Thoracic aorta (tissue), 2 donors: Measurements from ENCODE around the gene INKA1. TPM values are rescaled to one million over a fixed set of nuclear protein-coding genes. Genes with fewer than 3 reads are reported as not detected.
"Not testable (repeated sequence)": the region's sequence is repeated elsewhere in the genome, so short reads cannot be mapped to it uniquely, and the experiment has no call there.

ENCODE experiments used
- ATAC-seq: fragments of 150-250 bp; one replicate; pipeline ENCODE4 v1.8.0; 2017; ENCODE audit warnings: low read depth; ENCODE audit not compliant: insufficient number of reproducible peaks, low FRiP score
- DNase-seq: peaks from one replicate; pipeline ENCODE4 v3.0.0-alpha.2; 2020; ENCODE audit warnings: low spot score
- H3K27ac ChIP-seq, 2 donors: fragments of 200-600 bp; sonication (generic); 1 replicate in 1 of 2; 2 replicates in 1 of 2; pipeline ENCODE4 v1.5.1; 2016; ENCODE audit warnings: mild to moderate bottlenecking in 2 of 2, moderate library complexity in 2 of 2
- H3K27me3 ChIP-seq: fragments of 200-600 bp; sonication (generic); replicated peaks from 2 replicates; pipeline ENCODE4 v1.6.0; 2016; ENCODE audit warnings: mild to moderate bottlenecking; ENCODE audit not compliant: insufficient read depth
- H3K36me3 ChIP-seq: fragments of 200-600 bp; sonication (generic); one replicate; pipeline ENCODE4 v1.5.1; 2016
- H3K4me1 ChIP-seq, 2 donors: fragments of 200-600 bp; sonication (generic); 1 replicate in 1 of 2; 2 replicates in 1 of 2; pipeline versions ENCODE4 v1.5.1 to v1.6.0; 2016; ENCODE audit warnings: low read depth in 2 of 2, mild to moderate bottlenecking in 1 of 2; ENCODE audit not compliant: control insufficient read depth in 1 of 2
- H3K4me3 ChIP-seq: fragments of 200-600 bp; sonication (generic); 2 replicates; pipeline ENCODE4 v1.5.1; 2016; ENCODE audit warnings: mild to moderate bottlenecking
- H3K9me3 ChIP-seq: fragments of 200-600 bp; sonication (generic); 2 replicates; pipeline ENCODE4 v1.5.1; 2016
- total RNA-seq, 2 donors: library from RNA; depleted of rRNA; stranded (reverse); fragments of >200 nt; gene quantifications; one replicate each; pipeline versions ENCODE4 v1.1.0 to v1.2.3, GENCODE V29; 2016
- TF ChIP-seq, protein P1 (sequence below): fragments of 200-600 bp; sonication (generic); IDR thresholded peaks from one replicate; pipeline ENCODE4 v1.5.1; 2019; ENCODE audit warnings: antibody characterized with exemption

INKA1 gene
- total RNA-seq, 2 donors from 2014 or later = 6.4 to 9.2 TPM

DNA sequence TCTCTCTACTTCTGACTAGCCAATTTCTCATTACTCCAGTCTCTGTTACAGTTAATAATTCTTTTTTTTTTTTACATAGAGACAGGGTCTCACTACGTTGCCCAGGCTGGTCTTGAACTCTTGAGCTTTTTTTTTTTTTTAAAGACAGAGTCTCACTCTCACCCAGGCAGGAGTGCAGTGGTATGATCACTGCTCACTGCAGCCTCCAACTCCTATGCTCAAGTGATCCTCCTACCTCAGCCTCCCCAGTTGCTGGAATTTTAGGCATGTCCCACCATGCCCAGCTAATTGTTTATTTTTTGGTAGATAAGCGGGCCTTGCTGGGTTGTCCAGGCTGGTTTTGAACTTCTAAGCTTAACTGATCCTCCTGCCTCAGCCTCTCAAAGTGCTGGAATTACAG lies 30.4 kb upstream of the INKA1 start:
- TF ChIP-seq, protein P1, sequence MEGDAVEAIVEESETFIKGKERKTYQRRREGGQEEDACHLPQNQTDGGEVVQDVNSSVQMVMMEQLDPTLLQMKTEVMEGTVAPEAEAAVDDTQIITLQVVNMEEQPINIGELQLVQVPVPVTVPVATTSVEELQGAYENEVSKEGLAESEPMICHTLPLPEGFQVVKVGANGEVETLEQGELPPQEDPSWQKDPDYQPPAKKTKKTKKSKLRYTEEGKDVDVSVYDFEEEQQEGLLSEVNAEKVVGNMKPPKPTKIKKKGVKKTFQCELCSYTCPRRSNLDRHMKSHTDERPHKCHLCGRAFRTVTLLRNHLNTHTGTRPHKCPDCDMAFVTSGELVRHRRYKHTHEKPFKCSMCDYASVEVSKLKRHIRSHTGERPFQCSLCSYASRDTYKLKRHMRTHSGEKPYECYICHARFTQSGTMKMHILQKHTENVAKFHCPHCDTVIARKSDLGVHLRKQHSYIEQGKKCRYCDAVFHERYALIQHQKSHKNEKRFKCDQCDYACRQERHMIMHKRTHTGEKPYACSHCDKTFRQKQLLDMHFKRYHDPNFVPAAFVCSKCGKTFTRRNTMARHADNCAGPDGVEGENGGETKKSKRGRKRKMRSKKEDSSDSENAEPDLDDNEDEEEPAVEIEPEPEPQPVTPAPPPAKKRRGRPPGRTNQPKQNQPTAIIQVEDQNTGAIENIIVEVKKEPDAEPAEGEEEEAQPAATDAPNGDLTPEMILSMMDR = no peak
- Histone ChIP-seq H3K4me1 (peaks cover 7% of the 10 kb centered on the region in 2 donors), H3K36me3 (no peaks in the 10 kb centered on the region), H3K27me3 (no peaks in the 10 kb centered on the region), H3K4me3 (no peak overlapping the region), H3K9me3 (no peaks in the 10 kb centered on the region), H3K27ac (no peak overlapping the region)
- DNase-seq = no peak
- ATAC-seq = no peak

DNA sequence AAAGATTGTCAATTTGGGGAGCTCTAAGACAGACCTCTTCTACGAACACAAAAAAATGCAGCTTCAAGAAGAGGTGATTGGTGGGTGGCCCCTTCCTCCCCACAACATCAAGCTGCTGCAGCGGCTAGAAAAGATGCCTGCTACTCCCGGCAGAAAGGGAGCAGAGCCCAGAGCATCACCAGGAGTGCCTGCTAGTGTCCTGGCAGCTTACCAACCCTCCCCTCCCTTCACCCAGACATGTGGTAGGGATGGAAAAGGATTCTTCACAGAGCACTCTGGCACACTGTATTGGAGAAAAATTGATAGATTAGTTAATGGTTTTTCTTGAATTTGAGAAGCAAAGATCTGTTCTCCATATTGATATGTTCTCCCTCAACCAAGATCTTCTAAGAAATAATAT lies 27.5 kb upstream of the INKA1 start:
- no peaks in the 10 kb centered on the region for H3K9me3 ChIP-seq
- peaks cover 10 to 14% of the 10 kb centered on the region in 2 donors for H3K4me1 ChIP-seq
- H3K27ac ChIP-seq = no peak overlapping the region
- H3K4me3 ChIP-seq = no peak overlapping the region
- TF ChIP-seq, protein P1 = no peak
- DNase-seq = no peak
- H3K36me3 ChIP-seq = no peaks in the 10 kb centered on the region
- ATAC-seq = no peak
- H3K27me3 ChIP-seq = no peaks in the 10 kb centered on the region

DNA sequence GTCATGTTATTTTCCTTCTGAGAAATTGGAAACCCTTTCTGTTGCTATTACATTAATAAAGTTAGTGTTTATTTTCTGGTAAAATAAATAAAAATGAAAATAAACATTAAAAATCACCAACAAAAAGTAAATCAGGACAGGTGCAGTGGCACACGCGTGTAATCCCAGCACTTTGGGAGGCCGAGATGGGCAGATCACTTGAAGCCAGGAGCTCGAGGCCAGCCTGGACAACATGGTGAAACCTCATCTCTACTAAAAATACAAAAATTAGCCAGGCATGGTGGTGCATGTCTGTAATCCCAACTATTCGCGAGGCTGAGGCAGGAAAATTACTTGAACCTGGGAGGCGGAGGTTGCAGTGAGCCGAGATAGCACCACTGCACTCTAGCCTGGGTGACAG lies 27.0 kb upstream of the INKA1 start:
- not testable (repeated sequence) for H3K27ac ChIP-seq, DNase-seq, H3K9me3 ChIP-seq, H3K4me3 ChIP-seq, H3K36me3 ChIP-seq, ATAC-seq, H3K27me3 ChIP-seq
- H3K4me1 ChIP-seq = peaks cover 10 to 20% of the 10 kb centered on the region in 2 donors

DNA sequence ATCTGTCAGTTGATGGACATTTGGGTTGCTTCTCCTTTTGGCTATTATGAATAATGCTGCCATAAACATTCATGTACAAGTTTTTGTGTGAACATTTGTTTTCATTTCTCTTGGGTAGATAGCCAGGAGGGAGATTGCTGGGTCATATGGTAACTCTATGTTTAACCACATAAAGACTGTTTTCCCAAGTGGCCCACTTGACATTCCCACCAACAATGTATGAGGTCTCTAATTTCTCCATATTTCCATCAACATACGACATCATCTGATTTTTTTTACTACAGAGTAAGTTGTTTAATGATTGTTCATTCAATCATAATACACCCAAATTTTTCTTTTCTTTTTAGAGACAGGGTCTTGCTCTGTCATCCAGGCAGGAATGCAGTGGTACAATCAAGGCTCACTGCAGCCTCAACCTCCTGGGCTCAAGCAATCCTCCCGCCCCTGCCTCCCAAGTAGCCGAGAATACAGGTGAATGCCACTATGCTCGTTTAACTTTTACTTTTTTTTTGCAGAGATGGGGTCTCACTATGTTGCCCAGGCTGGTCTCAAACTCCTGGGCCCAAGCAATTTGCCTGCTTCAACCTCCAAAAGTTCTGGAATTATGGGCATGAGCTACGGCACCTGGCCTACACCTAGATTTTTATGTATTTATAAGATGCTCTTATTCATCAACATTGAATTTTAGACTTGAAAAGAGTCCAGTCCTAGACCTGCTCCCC lies 23.5 kb upstream of the INKA1 start:
- Histone ChIP-seq H3K9me3 (no peaks in the 10 kb centered on the region), H3K4me3 (no peak overlapping the region), H3K36me3 (no peaks in the 10 kb centered on the region), H3K27ac (no peak overlapping the region), H3K27me3 (no peaks in the 10 kb centered on the region), H3K4me1 (peaks cover 19 to 41% of the 10 kb centered on the region in 2 donors)
- no peak for DNase-seq
- no peak for ATAC-seq
- TF ChIP-seq, protein P1 = no peak

DNA sequence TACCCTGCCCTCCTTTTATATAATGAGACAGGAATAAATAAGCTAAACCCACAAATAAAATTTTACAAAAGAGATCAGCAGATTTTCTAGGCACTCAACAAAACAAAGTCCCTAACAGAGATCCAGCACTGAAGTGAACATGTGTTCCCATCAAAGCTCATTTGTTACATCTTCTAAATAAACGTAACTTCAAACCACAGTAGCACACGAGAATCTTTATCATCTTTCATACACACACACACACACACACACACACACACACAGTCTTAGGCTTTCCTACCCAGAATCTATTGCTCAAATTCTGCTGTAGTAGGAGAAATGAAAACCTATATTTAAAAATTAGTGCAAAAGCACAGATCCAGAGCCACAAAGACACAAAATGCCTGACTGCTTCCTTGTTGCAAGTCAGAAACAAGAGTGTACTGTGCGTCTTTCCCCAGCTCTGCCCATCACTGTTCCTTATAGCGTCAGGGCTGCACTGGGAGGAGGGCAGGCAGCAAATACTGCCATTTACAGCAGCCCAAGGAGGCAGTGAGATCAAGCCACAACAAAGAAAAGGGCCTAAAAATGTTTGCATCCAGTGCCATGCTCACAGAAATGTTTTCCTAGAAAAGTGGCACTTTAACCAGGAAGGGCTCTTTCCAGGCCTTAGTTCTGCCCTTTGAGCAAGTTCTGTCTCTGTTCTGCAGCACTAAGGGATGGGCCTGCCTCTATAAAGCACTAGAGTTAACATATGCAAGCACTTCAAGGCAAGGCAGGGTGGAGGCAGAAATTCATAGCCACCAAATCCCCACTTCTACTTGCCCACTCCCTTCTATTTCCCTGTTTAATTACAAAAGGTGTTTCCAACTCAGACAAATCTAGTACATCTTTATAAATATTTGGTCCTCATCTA lies 22.7 kb upstream of the INKA1 start:
- no peak for ATAC-seq

DNA sequence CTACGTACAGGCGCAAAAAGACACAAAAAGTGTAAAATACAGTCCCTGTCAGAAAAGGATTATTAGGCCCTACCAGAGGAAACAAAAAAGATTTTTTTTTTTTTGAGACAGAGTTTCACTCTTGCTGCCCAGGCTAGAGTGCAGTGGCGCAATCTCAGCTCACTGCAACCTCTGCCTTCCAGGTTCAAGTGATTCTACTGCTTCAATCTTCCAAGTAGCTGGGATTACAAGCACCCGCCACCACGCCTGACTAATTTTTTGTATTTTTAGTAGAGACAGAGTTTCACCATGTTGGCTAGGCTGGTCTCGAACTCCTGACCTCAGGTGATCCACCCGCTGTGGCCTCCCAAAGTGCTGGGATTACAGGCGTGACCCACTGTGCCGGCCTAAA lies 22.1 kb upstream of the INKA1 start:
- not testable (repeated sequence) for H3K9me3 ChIP-seq, DNase-seq, H3K27me3 ChIP-seq, H3K27ac ChIP-seq, ATAC-seq, H3K4me3 ChIP-seq, H3K36me3 ChIP-seq
- H3K4me1 ChIP-seq = peaks cover 26 to 43% of the 10 kb centered on the region in 2 donors

More for the DNA sequence above, 22.7 kb upstream of the INKA1 start:
- no peak for DNase-seq
- H3K9me3 ChIP-seq = no peaks in the 10 kb centered on the region
- no peak overlapping the region for H3K4me3 ChIP-seq
- H3K27ac ChIP-seq = no peak overlapping the region
- TF ChIP-seq, protein P1 = no peak
- no peaks in the 10 kb centered on the region for H3K27me3 ChIP-seq
- H3K4me1 ChIP-seq = peaks cover 24 to 45% of the 10 kb centered on the region in 2 donors
- H3K36me3 ChIP-seq = no peaks in the 10 kb centered on the region
